PC-3 (cell line): ENCODE results near the gene BRINP1. TPM values are rescaled to one million over a fixed set of nuclear protein-coding genes. Genes with fewer than 3 reads are reported as not detected.

Experiments used
- ATAC-seq: fragments of 200-7000 bp; cut with Tn5 transposase; 2 replicates; pipeline ENCODE4 v1.9.1; 2020; ENCODE audit warnings: mild to moderate bottlenecking, moderate library complexity
- BruUV-seq: library from RNA; stranded (reverse); fragments of 400-500 nt; replicated peaks from 2 replicates; lab custom pipeline; 2021; lab: Mats Ljungman, UMichigan
- CTCF ChIA-PET: fragments of 300-600 bp; sonication (Branson Sonifier 250); formaldehyde crosslinking; loops from one replicate; lab custom pipeline; 2022; ENCODE audit warnings: antibody characterized with exemption; lab: Charles Lee
- POLR2A ChIA-PET: fragments of 300-600 bp; sonication (Branson Sonifier 250); formaldehyde crosslinking; loops from one replicate; lab custom pipeline; 2022; ENCODE audit warnings: antibody characterized with exemption; ENCODE audit not compliant: unreplicated experiment; lab: Charles Lee
- DNase-seq: peaks from one replicate; pipeline ENCODE4 v3.0.0-alpha.2; 2015
- H2AFZ ChIP-seq: fragments of 300-600 bp; sonication (generic); 2 replicates; pipeline ENCODE4 v1.6.0; 2016; ENCODE audit warnings: antibody characterized with exemption, low read length
- H3F3A ChIP-seq: fragments of 300-600 bp; sonication (generic); one replicate; pipeline ENCODE4 v1.6.0; 2017; ENCODE audit warnings: antibody characterized with exemption, low read length, control low read depth, mild to moderate bottlenecking; ENCODE audit not compliant: unreplicated experiment
- H3K27ac ChIP-seq: fragments of 300-600 bp; sonication (generic); 2 replicates; pipeline ENCODE4 v1.5.1; 2016; ENCODE audit warnings: mild to moderate bottlenecking, low read length
- H3K27me3 ChIP-seq: fragments of 300-600 bp; sonication (generic); 2 replicates; pipeline ENCODE4 v1.6.1; 2016; ENCODE audit warnings: low read length, mixed read lengths
- H3K36me3 ChIP-seq: fragments of 300-600 bp; sonication (generic); 2 replicates; pipeline ENCODE4 v1.6.1; 2016; ENCODE audit warnings: low read depth, mixed run types, low read length, mixed read lengths
- H3K4me1 ChIP-seq: fragments of 300-600 bp; sonication (generic); 2 replicates; pipeline ENCODE4 v1.5.1; 2016; ENCODE audit warnings: low read length; ENCODE audit not compliant: insufficient read depth
- H3K4me2 ChIP-seq: fragments of 300-600 bp; sonication (generic); 2 replicates; pipeline ENCODE4 v1.6.0; 2016; ENCODE audit warnings: low read length
- H3K4me3 ChIP-seq: fragments of 300-600 bp; sonication (generic); 2 replicates; pipeline ENCODE4 v1.5.1; 2016; ENCODE audit warnings: mild to moderate bottlenecking, low read length, mixed read lengths
- H3K79me2 ChIP-seq: fragments of 300-600 bp; sonication (generic); 2 replicates; pipeline ENCODE4 v1.6.1; 2017; ENCODE audit warnings: low read length, mixed read lengths
- H3K9ac ChIP-seq: fragments of 300-600 bp; sonication (generic); 2 replicates; pipeline ENCODE4 v1.6.0; 2016; ENCODE audit warnings: mild to moderate bottlenecking, low read length
- H3K9me2 ChIP-seq: fragments of 300-600 bp; sonication (generic); replicated peaks from 2 replicates; pipeline ENCODE4 v1.6.1; 2016; ENCODE audit warnings: mixed run types, low read length, mixed read lengths
- H3K9me3 ChIP-seq: fragments of 300-600 bp; sonication (generic); 2 replicates; pipeline ENCODE4 v1.6.1; 2016; ENCODE audit warnings: low read length, mixed read lengths
- H4K20me1 ChIP-seq: fragments of 300-600 bp; sonication (generic); 2 replicates; pipeline ENCODE4 v1.6.1; 2016; ENCODE audit warnings: low read length, mixed read lengths
- EZH2 ChIP-seq: fragments of 300-600 bp; sonication (generic); IDR thresholded peaks from one replicate; pipeline ENCODE4 v1.6.1; 2017; ENCODE audit warnings: antibody characterized with exemption, mild to moderate bottlenecking, low read length; ENCODE audit not compliant: unreplicated experiment
- EZH2phosphoT487 ChIP-seq: fragments of 300-600 bp; sonication (generic); IDR thresholded peaks from 2 replicates; pipeline ENCODE4 v1.6.1; 2018; ENCODE audit warnings: mild to moderate bottlenecking, antibody characterized with exemption, low read length, borderline replicate concordance
- intact Hi-C: fragments of 100-400 bp; cut with micrococcal nuclease; formaldehyde crosslinking; loops from 2 replicates; pipeline ENCODE4 v1.9.0; 2023
- total RNA-seq: library from RNA; depleted of rRNA; stranded (reverse); fragments of >200 nt; gene quantifications from 2 replicates; pipeline ENCODE4 v1.2.3, GENCODE V29; 2014
- TF ChIP-seq, protein P1 (sequence below): fragments of 300-600 bp; sonication (generic); conservative IDR thresholded peaks from 2 replicates; pipeline ENCODE4 v1.5.1; 2017; ENCODE audit warnings: antibody characterized with exemption, low read depth, mild to moderate bottlenecking, low read length

Gene BRINP1
- total RNA-seq, 1 experiment from 2014 or later: not detected

DNA sequence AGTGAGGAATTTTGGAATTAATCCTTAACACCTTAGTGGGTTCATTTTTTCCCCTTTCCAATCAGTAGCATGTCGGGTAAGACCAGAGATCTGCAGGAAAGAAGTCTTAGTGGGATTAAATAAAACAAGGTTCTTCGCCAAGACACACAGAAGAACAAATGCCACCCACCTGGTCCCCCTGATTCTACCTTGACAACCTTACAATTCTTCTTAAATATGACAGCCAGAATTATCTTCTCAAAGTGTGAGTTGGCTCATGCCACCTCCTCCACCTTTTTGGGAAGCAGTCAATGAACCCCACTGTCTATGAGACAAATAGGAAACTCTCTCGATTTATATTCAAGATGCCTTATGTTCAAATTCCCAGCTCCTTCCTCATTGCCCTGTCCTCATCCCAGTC, 105.1 kb downstream of the BRINP1 start:
- Histone ChIP-seq H3K9ac (no peak overlapping the region), H3K4me3 (no peak overlapping the region), H3K9me2 (no peaks in the 10 kb centered on the region), H3K36me3 (no peaks in the 10 kb centered on the region), H3K9me3 (no peaks in the 10 kb centered on the region), H3K4me1 (no peaks in the 10 kb centered on the region), H3K27me3 (no peaks in the 10 kb centered on the region), H2AFZ (no peak overlapping the region), H4K20me1 (no peaks in the 10 kb centered on the region), H3F3A (no peaks in the 10 kb centered on the region), H3K27ac (no peak overlapping the region), H3K4me2 (no peak overlapping the region), H3K79me2 (no peaks in the 10 kb centered on the region)
- ATAC-seq: no peak
- ChIA-PET CTCF (no interaction called here), POLR2A (no interaction called here)
- TF ChIP-seq EZH2phosphoT487 (no peak), EZH2 (no peak)
- TF ChIP-seq, protein P1, sequence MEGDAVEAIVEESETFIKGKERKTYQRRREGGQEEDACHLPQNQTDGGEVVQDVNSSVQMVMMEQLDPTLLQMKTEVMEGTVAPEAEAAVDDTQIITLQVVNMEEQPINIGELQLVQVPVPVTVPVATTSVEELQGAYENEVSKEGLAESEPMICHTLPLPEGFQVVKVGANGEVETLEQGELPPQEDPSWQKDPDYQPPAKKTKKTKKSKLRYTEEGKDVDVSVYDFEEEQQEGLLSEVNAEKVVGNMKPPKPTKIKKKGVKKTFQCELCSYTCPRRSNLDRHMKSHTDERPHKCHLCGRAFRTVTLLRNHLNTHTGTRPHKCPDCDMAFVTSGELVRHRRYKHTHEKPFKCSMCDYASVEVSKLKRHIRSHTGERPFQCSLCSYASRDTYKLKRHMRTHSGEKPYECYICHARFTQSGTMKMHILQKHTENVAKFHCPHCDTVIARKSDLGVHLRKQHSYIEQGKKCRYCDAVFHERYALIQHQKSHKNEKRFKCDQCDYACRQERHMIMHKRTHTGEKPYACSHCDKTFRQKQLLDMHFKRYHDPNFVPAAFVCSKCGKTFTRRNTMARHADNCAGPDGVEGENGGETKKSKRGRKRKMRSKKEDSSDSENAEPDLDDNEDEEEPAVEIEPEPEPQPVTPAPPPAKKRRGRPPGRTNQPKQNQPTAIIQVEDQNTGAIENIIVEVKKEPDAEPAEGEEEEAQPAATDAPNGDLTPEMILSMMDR: no peak
- no TSS peak for BruUV-seq
- no peak for DNase-seq
- intact Hi-C loops: no loop called here

DNA sequence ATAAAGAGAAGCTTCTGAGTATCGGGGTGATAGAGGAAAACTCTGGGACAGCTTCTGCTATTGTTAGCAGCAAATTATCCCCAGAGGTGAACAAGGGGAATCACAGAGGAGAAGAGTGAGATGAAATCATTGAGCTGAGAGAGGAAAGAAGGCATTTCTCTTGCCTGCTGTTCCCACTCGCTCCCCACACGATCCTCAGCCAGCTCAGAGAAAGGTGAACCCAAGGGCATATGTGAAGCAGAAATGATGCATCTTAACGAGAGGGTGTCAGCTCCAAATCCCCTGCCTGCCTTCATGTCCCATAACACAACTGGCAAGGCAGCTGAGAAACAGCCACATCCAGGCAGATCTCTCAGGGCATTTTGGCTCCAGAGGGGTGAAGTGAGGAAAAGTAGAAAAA, 111.6 kb downstream of the BRINP1 start:
- intact Hi-C loops: no loop called here
- Histone ChIP-seq H3K4me3 (no peak overlapping the region), H3K9ac (no peak overlapping the region), H3K36me3 (no peaks in the 10 kb centered on the region), H3K79me2 (no peaks in the 10 kb centered on the region), H3K4me2 (no peak overlapping the region), H3F3A (no peaks in the 10 kb centered on the region), H3K27ac (no peak overlapping the region), H3K27me3 (no peaks in the 10 kb centered on the region), H4K20me1 (no peaks in the 10 kb centered on the region), H2AFZ (no peak overlapping the region), H3K9me3 (no peaks in the 10 kb centered on the region), H3K9me2 (no peaks in the 10 kb centered on the region), H3K4me1 (no peaks in the 10 kb centered on the region)
- no peak for DNase-seq
- BruUV-seq: no TSS peak
- CTCF ChIA-PET: no interaction called here
- no peak for ATAC-seq
- POLR2A ChIA-PET: no interaction called here
- no peak for TF ChIP-seq EZH2phosphoT487
- TF ChIP-seq, protein P1: no peak

DNA sequence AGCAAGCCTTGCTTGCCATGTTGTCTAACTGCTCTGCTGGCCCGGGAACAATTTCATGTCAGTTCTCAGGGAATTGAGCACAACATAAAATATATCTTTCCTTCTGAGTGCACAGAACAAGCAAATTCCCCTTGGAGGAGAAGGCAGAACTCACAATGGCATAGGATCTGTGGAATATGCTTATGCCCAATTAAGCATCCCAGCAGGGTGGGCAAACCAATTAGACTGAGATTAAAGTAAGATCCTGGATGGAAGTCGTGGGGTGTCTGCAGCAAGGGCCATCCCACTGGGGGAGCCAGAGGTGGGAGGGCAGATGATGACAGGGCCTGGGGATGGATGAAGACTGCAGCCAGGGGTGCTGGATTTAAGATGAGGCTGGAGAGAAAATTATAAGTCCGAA, 114.1 kb downstream of the BRINP1 start:
- no peak overlapping the region for H3K9ac ChIP-seq
- no TSS peak for BruUV-seq
- no peak overlapping the region for H3K27ac ChIP-seq
- no peaks in the 10 kb centered on the region for H3K9me3 ChIP-seq
- DNase-seq: no peak
- ChIA-PET CTCF (no interaction called here), POLR2A (no interaction called here)
- H3K79me2 ChIP-seq: no peaks in the 10 kb centered on the region
- H2AFZ ChIP-seq: no peak overlapping the region
- no peak overlapping the region for H3K4me2 ChIP-seq
- no peaks in the 10 kb centered on the region for H4K20me1 ChIP-seq
- no peaks in the 10 kb centered on the region for H3F3A ChIP-seq
- no peaks in the 10 kb centered on the region for H3K36me3 ChIP-seq
- TF ChIP-seq EZH2: no peak
- TF ChIP-seq EZH2phosphoT487: no peak
- TF ChIP-seq, protein P1: no peak
- intact Hi-C loops: no loop called here
- ATAC-seq: no peak
- H3K27me3 ChIP-seq: no peaks in the 10 kb centered on the region
- H3K4me3 ChIP-seq: no peak overlapping the region
- H3K4me1 ChIP-seq: no peaks in the 10 kb centered on the region
- no peaks in the 10 kb centered on the region for H3K9me2 ChIP-seq
